ENCODE data around the gene ADAMTSL1. TPM values are rescaled to one million over a fixed set of nuclear protein-coding genes. Genes with fewer than 3 reads are reported as not detected.

The ADAMTSL1 gene
- total and polyA plus RNA-seq, 2 experiments from 2014 or later: 2.3 to 5.0 TPM

DNA sequence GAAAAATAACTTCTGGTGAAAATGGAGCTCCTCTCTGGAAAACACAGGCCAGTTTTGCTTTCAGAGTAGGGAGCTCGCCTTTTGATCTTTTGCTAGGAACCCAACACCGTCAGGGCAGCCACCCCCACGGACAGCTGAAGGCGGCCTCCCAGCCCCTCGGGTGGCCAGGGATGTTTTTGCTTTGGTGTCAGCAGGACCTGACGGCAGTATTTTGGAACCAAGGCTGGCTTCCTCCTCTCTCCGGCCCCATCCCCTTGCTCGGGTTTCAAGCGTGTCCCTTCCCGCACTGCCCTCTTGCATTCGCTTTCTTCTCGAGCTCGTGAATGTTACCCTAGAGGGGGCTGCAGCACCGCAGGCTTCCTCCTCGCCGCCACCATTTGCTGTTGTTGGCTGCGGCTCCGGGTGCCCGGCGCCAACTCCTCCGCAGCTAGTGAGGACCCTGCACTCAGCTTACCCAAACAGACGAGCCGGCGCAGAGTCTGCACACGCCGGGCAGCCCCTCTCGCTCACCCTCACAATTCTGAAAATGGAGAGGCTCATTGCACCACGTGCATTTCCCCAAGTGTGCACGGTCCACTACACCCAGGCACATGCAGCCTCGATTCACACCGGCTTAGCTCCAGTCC lies 35.5 kb upstream of the ADAMTSL1 start:
- Mint-ChIP-seq H3K27ac (peak overlapping the region; percentile 29; the same call in 1 of the 2 replicates), H3K9me3 (no peaks in the 10 kb centered on the region), H3K27me3 (ENCODE audit: insufficient read depth, low read depth, poor library complexity) (no peaks in the 10 kb centered on the region), H3K4me3 (peak overlapping the region; percentile 60), H3K36me3 (ENCODE audit: low read depth) (no peaks in the 10 kb centered on the region), H3K4me1 (peaks cover 17% of the 10 kb centered on the region)
- H3K4me2 ChIP-seq: peak overlapping the region; percentile 64
- no peaks in the 10 kb centered on the region for H3K9me2 ChIP-seq (ENCODE audit: insufficient read depth)
- TF ChIP-seq POLR2AphosphoS5 (IDR thresholded peaks at IDR 0.05; ENCODE audit: low read depth): no peak
- TF ChIP-seq, protein P1, sequence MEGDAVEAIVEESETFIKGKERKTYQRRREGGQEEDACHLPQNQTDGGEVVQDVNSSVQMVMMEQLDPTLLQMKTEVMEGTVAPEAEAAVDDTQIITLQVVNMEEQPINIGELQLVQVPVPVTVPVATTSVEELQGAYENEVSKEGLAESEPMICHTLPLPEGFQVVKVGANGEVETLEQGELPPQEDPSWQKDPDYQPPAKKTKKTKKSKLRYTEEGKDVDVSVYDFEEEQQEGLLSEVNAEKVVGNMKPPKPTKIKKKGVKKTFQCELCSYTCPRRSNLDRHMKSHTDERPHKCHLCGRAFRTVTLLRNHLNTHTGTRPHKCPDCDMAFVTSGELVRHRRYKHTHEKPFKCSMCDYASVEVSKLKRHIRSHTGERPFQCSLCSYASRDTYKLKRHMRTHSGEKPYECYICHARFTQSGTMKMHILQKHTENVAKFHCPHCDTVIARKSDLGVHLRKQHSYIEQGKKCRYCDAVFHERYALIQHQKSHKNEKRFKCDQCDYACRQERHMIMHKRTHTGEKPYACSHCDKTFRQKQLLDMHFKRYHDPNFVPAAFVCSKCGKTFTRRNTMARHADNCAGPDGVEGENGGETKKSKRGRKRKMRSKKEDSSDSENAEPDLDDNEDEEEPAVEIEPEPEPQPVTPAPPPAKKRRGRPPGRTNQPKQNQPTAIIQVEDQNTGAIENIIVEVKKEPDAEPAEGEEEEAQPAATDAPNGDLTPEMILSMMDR (conservative IDR thresholded peaks at IDR 0.05; ENCODE audit: low read depth in 2 of 2): peak; percentile 19 to 65; a peak in 3 of 4 replicates
- no peaks in the 10 kb centered on the region for H3K79me2 ChIP-seq (replicated peaks; ENCODE audit: insufficient read depth)
- H3K4me3 ChIP-seq: peak overlapping the region; percentile 48
- ATAC-seq (peak; percentile 87), DNase-seq (ENCODE audit: low spot score) (peak; percentile 81)
- H3K27me3 ChIP-seq (ENCODE audit: insufficient read depth): peaks cover 6% of the 10 kb centered on the region; the same call in 1 of the 2 replicates
- H3K27ac ChIP-seq (ENCODE audit: low read depth): no peak overlapping the region
- H3F3A ChIP-seq (replicated peaks; ENCODE audit: low read depth): no peaks in the 10 kb centered on the region
- peaks cover 9% of the 10 kb centered on the region for H3K4me1 ChIP-seq (ENCODE audit: insufficient read depth)
- H3K36me3 ChIP-seq (ENCODE audit: insufficient read depth): no peaks in the 10 kb centered on the region
- peak overlapping the region; percentile 99 for H2AFZ ChIP-seq
- no peaks in the 10 kb centered on the region for H4K20me1 ChIP-seq (replicated peaks; ENCODE audit: insufficient read depth)

- Mint-ChIP-seq H3K9me3 (no peaks in the 10 kb centered on the region), H3K4me3 (peak overlapping the region; percentile 60), H3K4me1 (peaks cover 17% of the 10 kb centered on the region), H3K27me3 (ENCODE audit: insufficient read depth, low read depth, poor library complexity) (no peaks in the 10 kb centered on the region), H3K36me3 (ENCODE audit: low read depth) (no peaks in the 10 kb centered on the region), H3K27ac (peak overlapping the region; percentile 29; the same call in 1 of the 2 replicates)
- peak overlapping the region; percentile 99 for H2AFZ ChIP-seq
- DNase-seq (ENCODE audit: low spot score) (no peak), ATAC-seq (no peak)
- no peak overlapping the region for H3K27ac ChIP-seq (ENCODE audit: low read depth)
- no peaks in the 10 kb centered on the region for H3K9me2 ChIP-seq (ENCODE audit: insufficient read depth)
- H3K4me1 ChIP-seq (ENCODE audit: insufficient read depth): peaks cover 9% of the 10 kb centered on the region
- H3K4me2 ChIP-seq: peak overlapping the region; percentile 64
- no peaks in the 10 kb centered on the region for H3K79me2 ChIP-seq (replicated peaks; ENCODE audit: insufficient read depth)
- peak overlapping the region; percentile 48 for H3K4me3 ChIP-seq
- H3K36me3 ChIP-seq (ENCODE audit: insufficient read depth): no peaks in the 10 kb centered on the region
- H3K27me3 ChIP-seq (ENCODE audit: insufficient read depth): peaks cover 6% of the 10 kb centered on the region; the same call in 1 of the 2 replicates
- no peaks in the 10 kb centered on the region for H4K20me1 ChIP-seq (replicated peaks; ENCODE audit: insufficient read depth)
- no peaks in the 10 kb centered on the region for H3F3A ChIP-seq (replicated peaks; ENCODE audit: low read depth)
- TF ChIP-seq ETS1 (IDR thresholded peaks at IDR 0.05): no peak
- TF ChIP-seq, protein P1 (conservative IDR thresholded peaks at IDR 0.05; ENCODE audit: low read depth in 2 of 2): no peak
- no peak for TF ChIP-seq ZNF114 (CRISPR knock-in tag; IDR thresholded peaks at IDR 0.05)
- no peak for TF ChIP-seq EZH2 (IDR thresholded peaks at IDR 0.05; ENCODE audit: low read depth, unreplicated experiment)
- TF ChIP-seq POLR2AphosphoS5 (IDR thresholded peaks at IDR 0.05; ENCODE audit: low read depth): no peak
- TF ChIP-seq, protein P2, sequence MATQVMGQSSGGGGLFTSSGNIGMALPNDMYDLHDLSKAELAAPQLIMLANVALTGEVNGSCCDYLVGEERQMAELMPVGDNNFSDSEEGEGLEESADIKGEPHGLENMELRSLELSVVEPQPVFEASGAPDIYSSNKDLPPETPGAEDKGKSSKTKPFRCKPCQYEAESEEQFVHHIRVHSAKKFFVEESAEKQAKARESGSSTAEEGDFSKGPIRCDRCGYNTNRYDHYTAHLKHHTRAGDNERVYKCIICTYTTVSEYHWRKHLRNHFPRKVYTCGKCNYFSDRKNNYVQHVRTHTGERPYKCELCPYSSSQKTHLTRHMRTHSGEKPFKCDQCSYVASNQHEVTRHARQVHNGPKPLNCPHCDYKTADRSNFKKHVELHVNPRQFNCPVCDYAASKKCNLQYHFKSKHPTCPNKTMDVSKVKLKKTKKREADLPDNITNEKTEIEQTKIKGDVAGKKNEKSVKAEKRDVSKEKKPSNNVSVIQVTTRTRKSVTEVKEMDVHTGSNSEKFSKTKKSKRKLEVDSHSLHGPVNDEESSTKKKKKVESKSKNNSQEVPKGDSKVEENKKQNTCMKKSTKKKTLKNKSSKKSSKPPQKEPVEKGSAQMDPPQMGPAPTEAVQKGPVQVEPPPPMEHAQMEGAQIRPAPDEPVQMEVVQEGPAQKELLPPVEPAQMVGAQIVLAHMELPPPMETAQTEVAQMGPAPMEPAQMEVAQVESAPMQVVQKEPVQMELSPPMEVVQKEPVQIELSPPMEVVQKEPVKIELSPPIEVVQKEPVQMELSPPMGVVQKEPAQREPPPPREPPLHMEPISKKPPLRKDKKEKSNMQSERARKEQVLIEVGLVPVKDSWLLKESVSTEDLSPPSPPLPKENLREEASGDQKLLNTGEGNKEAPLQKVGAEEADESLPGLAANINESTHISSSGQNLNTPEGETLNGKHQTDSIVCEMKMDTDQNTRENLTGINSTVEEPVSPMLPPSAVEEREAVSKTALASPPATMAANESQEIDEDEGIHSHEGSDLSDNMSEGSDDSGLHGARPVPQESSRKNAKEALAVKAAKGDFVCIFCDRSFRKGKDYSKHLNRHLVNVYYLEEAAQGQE (IDR thresholded peaks at IDR 0.05; ENCODE audit: unreplicated experiment): no peak
- no peak for TF ChIP-seq CREB1 (CRISPR knock-in tag; IDR thresholded peaks at IDR 0.05; ENCODE audit: low read depth)
- TF ChIP-seq EZH2phosphoT487 (IDR thresholded peaks at IDR 0.05; ENCODE audit: unreplicated experiment): no peak
- no peak for TF ChIP-seq STAT1 (IDR thresholded peaks at IDR 0.05; ENCODE audit: unreplicated experiment)
- TF ChIP-seq JUNB (IDR thresholded peaks at IDR 0.05; ENCODE audit: unreplicated experiment): no peak
Observed at GRCh38 chr9:18438951-18439350, 35.0 kb upstream of the ADAMTSL1 start.
